ENCODE data around the gene TEX13D. TPM values are rescaled to one million over a fixed set of nuclear protein-coding genes. Genes with fewer than 3 reads are reported as not detected.
"Not testable (repeated sequence)": the region's sequence is repeated elsewhere in the genome, so short reads cannot be mapped to it uniquely, and the experiment has no call there.

Gene TEX13D
- total and polyA plus RNA-seq, 12 donors: not detected

GRCh38 chrX:124307253-124307907 lies 25.1 kb upstream of the TEX13D start:
- no peak for ATAC-seq
- H3K9me3 ChIP-seq: no peaks in the 10 kb centered on the region
- intact Hi-C loops (cut with DNase I): no loop called here
- H3K27ac ChIP-seq: no peak overlapping the region
- no peak for DNase-seq
- no peak for TF ChIP-seq CTCF (IDR thresholded peaks at IDR 0.05)
- no peaks in the 10 kb centered on the region for H3K27me3 ChIP-seq
- no peaks in the 10 kb centered on the region for H3K4me1 ChIP-seq
- no peak overlapping the region for H3K4me3 ChIP-seq
- 77 to 85% methylated on average over 2 of the region's 2 CpGs for WGBS, 2 donors
- no peaks in the 10 kb centered on the region for H3K36me3 ChIP-seq

DNA sequence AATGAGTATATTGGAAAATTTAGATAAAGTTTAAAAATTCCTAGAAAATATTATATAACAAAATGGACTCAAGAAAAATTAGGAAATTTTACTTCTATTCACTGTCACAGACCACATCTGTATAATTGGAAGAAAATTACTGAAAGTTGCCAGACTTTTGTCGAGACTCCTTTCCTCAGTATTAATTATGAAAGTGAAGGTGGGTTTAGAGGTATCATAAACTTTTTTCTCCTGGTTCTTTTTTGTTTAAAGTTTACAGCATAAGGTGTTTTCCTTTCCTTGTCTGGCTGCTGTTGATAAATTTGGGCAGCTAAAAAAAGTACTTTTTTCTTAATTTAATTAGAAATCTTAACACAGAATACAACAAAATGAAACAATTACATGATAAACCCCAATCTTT lies 6.7 kb upstream of the TEX13D start:
- TF ChIP-seq CTCF (IDR thresholded peaks at IDR 0.05): no peak
- Histone ChIP-seq H3K4me1 (no peaks in the 10 kb centered on the region), H3K36me3 (no peaks in the 10 kb centered on the region), H3K27ac (no peak overlapping the region), H3K4me3 (no peak overlapping the region), H3K27me3 (peaks cover 0 to 3% (median 0%) of the 10 kb centered on the region in 7 donors), H3K9me3 (no peaks in the 10 kb centered on the region)
- 69 to 85% methylated on average over 1 of the region's 1 CpG for WGBS, 2 donors
- intact Hi-C loops (cut with DNase I): no loop called here
- DNase-seq (no peak), ATAC-seq (no peak)

GRCh38 chrX:124328765-124329164 lies 3.7 kb upstream of the TEX13D start:
- no peaks in the 10 kb centered on the region for H3K4me1 ChIP-seq
- ATAC-seq (no peak), DNase-seq (no peak)
- H3K9me3 ChIP-seq: no peaks in the 10 kb centered on the region
- no peak overlapping the region for H3K4me3 ChIP-seq
- no peak overlapping the region for H3K27ac ChIP-seq
- H3K27me3 ChIP-seq: peaks cover 0 to under 1% (median 0%) of the 10 kb centered on the region in 7 donors
- intact Hi-C loops (cut with DNase I): no loop called here
- H3K36me3 ChIP-seq: no peaks in the 10 kb centered on the region
- TF ChIP-seq CTCF (IDR thresholded peaks at IDR 0.05): no peak
- 79 to 95% methylated on average over 1 of the region's 1 CpG for WGBS, 2 donors

DNA sequence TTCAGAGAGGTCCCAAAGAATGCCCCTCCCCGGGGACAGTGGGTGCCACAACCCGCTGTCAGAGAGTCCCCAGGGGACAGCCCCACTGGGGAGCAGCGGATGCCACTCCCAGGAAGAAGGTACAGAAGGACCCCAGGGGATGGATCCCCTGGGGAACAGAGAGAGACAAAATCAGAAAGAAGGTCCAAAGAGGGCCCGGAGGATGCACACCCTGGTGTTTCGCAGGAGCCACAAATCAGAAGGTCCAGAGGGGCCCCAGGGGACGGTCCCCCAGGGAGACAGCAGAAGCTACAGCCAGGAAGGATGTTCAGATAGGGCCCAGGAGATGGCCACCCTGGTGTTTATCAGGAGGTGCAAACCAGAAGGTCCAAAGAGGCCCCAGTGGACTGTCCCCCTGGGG lies 1.4 kb downstream of the TEX13D start:
- 87 to 93% methylated on average over 4 to 6 of the region's 6 CpGs for WGBS, 2 donors
- Histone ChIP-seq H3K27me3 (no peaks in the 10 kb centered on the region), H3K4me3 (no peak overlapping the region), H3K9me3 (no peaks in the 10 kb centered on the region), H3K4me1 (no peaks in the 10 kb centered on the region), H3K27ac (no peak overlapping the region), H3K36me3 (no peaks in the 10 kb centered on the region)
- no peak for DNase-seq
- ATAC-seq: no peak
- intact Hi-C loops (cut with DNase I): no loop called here
- TF ChIP-seq CTCF (IDR thresholded peaks at IDR 0.05): no peak

GRCh38 chrX:124334555-124334954 lies 2.1 kb downstream of the TEX13D start:
- whole genome bisulfite sequencing, 2 donors: 81 to 85% methylated on average over 2 of the region's 2 CpGs
- DNase-seq: not testable (repeated sequence)

More at GRCh38 chrX:124334555-124334954, 2.1 kb downstream of the TEX13D start:
- H3K4me3 ChIP-seq; H3K36me3 ChIP-seq; H3K27ac ChIP-seq; intact Hi-C loops (cut with DNase I); ATAC-seq; H3K4me1 ChIP-seq; H3K9me3 ChIP-seq; H3K27me3 ChIP-seq: not testable (repeated sequence)
